Stromal cell of bone marrow (primary cell): ENCODE data around the gene SYNE3.

ENCODE experiments used
- DNase-seq: peaks from one replicate; pipeline ENCODE4 v3.0.0-alpha.2; 2012; ENCODE audit warnings: low read depth

The SYNE3 gene

DNA sequence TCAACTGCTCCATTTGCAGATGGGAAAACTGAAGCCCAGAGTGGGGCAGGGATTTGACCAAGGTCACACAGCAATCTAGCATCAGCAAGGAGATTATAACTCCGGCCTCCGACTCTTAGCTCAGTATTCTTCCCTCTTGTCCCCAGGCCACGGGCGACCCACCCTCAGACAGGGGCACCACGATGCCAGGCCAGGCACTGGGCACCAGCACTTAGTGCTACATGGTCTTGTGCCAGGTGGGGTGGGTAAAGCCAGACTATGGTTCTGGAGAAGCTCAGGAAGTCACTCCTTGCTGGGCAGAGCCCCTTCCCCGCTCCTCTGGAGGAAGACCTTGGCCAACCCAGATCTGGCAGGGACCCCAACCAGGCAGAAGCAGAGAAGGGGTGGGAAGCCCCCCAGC lies 41.5 kb downstream of the SYNE3 start:
- no peak for DNase-seq

DNA sequence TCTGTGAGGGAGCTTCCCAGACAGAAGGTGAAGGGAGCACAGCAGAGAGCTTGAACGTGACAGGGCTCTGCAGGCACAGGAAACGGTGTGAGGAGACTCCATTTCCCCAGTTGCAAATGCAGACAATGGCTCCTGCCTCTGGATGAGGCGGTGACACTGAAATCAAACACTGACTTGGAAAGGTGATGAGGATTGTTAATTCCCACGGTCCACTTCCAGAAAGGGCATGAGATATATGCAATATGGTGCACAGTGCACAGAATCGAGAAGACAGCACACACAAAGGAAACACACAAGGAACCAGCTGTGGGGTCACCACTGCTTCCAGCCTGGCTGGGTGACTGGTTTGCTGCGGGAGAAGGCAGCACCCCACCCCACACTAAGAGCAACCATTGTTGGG lies 42.0 kb downstream of the SYNE3 start:
- DNase-seq, result no peak

DNA sequence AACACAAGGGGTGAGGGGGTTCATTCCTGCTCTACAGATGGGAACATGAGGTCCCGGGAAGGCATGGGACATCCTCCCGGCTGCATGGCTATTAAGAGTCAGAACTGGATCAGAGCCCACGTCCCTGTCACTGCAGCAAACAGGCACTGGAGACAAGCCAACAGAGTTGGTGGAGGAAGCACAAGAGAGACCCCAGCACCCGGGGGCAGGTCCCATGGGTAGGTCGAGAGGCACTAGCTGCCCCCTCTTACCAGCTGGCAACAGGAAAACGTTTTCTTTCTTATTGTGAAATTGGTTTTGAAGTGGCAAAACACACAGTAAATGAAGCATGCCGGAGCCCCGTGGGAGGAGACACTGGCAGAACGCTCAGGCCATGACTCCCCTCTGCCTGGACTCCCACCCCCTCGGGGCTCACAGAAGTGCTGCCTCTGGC lies 43.6 kb downstream of the SYNE3 start:
- DNase-seq, result no peak

DNA sequence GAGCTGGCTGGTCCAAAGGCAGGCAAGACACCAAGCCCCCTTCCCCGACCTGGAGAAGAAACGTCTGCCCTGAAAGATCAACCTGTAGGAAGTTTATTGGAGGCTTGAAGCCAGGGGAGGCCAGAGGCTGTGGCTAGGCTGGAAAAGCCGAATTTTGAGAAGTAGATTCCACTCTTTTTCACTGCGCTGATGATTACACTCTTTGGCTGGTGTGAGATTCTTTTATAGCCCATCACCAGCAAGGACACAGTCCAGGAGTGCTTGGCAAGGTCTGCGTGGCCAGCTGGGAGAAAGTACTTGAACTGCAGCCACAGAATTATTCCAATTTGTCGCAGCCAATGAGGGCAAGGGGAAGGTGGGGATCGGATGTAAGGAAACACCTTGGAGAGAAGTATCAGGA lies 45.0 kb downstream of the SYNE3 start:
- no peak for DNase-seq

DNA sequence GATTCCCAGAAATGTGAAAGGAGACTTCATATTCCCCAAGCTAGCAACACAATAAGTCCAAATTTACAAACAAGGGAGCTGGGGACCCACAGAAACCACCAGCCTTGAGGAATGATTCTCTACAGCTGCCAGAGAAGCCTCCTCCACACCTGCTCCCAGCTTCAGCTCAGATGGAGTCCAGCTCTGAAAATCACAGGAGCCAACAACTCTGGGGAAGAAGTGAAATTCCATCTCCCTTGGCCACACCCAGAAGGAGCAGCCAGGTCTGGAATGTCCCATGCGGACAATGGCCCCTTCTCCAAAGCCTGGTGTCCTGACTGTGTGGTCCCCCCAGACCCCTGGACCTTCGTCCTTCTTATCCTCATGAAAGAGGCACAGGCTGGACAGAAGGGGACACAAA lies 45.4 kb downstream of the SYNE3 start:
- DNase-seq, result no peak

DNA sequence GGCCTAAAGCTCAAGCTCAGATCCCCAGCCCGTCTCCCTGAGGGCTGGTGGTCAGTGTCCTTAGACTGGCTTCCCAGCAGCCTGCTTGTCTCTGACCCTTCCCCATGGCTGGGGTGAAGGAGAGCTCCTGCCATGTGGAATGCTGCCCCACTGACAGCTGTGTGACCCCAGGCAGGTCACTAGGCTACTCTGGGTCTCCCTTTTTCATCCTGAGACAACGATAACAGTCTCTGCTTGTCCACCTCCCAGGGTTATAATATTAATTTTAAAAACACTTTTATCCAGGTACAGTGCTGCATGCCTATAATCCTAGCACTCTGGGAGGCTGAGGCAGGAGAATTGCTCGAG lies 47.3 kb downstream of the SYNE3 start:
- no peak for DNase-seq

DNA sequence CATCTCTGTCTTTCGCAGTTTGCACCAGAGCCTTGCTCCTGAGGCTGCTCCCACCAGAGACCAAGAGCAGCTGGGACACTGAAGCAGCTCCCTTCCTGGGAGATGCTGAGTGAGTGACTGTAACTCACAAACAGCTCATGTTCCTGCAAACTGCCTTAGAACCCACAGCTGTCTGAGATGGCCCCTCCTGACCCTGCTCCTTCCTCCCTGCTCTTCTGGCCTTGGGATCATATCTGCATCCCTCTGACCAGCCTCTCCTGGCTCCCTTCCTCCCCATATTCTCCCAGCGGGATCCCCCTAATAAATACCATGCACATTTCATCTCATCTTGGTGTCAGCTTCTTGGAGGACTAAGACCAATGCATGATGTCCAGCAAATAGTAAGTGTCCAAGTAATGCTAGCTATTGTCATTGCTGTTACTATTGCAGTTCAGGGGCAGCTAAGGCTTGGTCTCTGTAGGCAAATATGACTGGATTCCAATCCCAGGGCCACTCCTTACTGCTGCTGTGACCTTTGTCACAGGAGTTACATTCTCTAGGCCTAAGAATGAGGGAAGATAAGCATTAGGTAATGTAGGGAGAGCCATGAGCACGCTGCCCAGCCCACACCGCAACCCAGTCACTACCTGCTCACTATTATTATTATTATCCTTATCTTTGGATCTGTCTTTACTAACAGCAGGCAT lies 47.9 kb downstream of the SYNE3 start:
- DNase-seq, result no peak

DNA sequence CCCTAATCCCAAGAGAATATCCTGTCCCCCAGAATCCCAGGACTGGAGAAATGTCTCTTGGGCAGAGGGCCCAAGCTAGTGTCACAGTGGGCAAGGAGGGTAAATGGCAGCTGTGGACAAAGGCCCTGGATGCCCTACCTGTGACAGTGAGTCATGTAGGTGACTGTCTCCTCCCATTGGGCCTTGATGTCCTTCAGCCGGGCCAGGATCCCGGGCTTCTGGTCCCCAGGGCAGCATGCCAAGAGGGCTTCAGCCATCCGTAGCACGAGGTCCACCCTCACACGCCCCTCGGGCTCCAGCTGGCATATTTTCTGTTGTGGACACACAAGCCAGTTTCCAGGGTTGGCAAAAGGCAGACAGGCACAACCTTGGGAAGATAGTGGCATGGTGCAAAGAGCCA lies 48.8 kb downstream of the SYNE3 start:
- no peak for DNase-seq

DNA sequence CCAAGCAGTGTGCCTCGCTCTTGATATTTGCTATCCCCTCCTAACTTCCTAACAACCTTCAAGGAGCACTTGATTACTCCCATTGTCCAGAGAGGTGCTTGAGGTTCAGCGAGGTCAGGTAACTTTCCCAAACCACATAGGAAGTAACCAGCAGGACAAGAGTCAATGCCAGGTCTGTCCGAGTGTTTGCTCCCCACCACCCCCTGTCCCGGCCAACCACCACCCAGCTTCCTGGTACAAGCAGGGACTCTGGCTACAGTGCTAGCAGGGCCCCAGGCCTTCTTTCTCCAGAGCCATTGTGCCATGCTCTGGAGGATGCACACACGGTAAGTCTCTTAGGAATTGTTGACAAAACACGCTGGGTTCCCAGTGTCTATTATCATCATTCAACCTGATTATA lies 49.2 kb downstream of the SYNE3 start:
- no peak for DNase-seq
